Measurements from ENCODE around the gene SAE1.

The SAE1 gene

GRCh38 chr19:47130589-47131227 is at the start of gene SAE1:
TSS of gene SAE1 (plus strand) at chr19:47130835. CDS start at chr19:47130931, 96 bp downstream.
- H3K27me3 ChIP-seq (ENCODE audit: control insufficient read depth, insufficient read depth, low read length), result no peaks in the 10 kb centered on the region
- peak within 1 kb of the TSS; percentile 77 for H3K4me3 ChIP-seq (ENCODE audit: low read length)
- peaks cover 7% of the 10 kb centered on the region for H3K4me1 ChIP-seq (ENCODE audit: control insufficient read depth, low read depth, low read length)
- H3K27ac ChIP-seq (ENCODE audit: low read length), result peak within 1 kb of the TSS; percentile 36
- peaks cover 8% of the 10 kb centered on the region for H3K36me3 ChIP-seq (ENCODE audit: control insufficient read depth, low read depth, low read length)
- no peaks in the 10 kb centered on the region for H3K9me3 ChIP-seq (ENCODE audit: control insufficient read depth, low read depth, low read length)
- peak within 1 kb of the TSS; percentile 82 for H3K9ac ChIP-seq (ENCODE audit: low read length)

GRCh38 chr19:47081095-47081494 is 49.5 kb upstream of the SAE1 start:
- no peaks in the 10 kb centered on the region for H3K4me1 ChIP-seq (ENCODE audit: control insufficient read depth, low read depth, low read length)
- no peak overlapping the region for H3K27ac ChIP-seq (ENCODE audit: low read length)
- H3K27me3 ChIP-seq (ENCODE audit: control insufficient read depth, insufficient read depth, low read length), result no peaks in the 10 kb centered on the region
- H3K36me3 ChIP-seq (ENCODE audit: control insufficient read depth, low read depth, low read length), result peaks cover 71% of the 10 kb centered on the region
- no peak overlapping the region for H3K9ac ChIP-seq (ENCODE audit: low read length)
- H3K9me3 ChIP-seq (ENCODE audit: control insufficient read depth, low read depth, low read length), result no peaks in the 10 kb centered on the region
- no peak overlapping the region for H3K4me3 ChIP-seq (ENCODE audit: low read length)

- no peak overlapping the region for H3K27ac ChIP-seq (ENCODE audit: low read length)
- H3K27me3 ChIP-seq (ENCODE audit: control insufficient read depth, insufficient read depth, low read length), result no peaks in the 10 kb centered on the region
- no peaks in the 10 kb centered on the region for H3K4me1 ChIP-seq (ENCODE audit: control insufficient read depth, low read depth, low read length)
- H3K36me3 ChIP-seq (ENCODE audit: control insufficient read depth, low read depth, low read length), result peaks cover 71% of the 10 kb centered on the region
- no peaks in the 10 kb centered on the region for H3K9me3 ChIP-seq (ENCODE audit: control insufficient read depth, low read depth, low read length)
- no peak overlapping the region for H3K4me3 ChIP-seq (ENCODE audit: low read length)
- H3K9ac ChIP-seq (ENCODE audit: low read length), result no peak overlapping the region
These were observed 48.1 kb upstream of the SAE1 start for GRCh38 chr19:47082493-47082892.

- Histone ChIP-seq H3K36me3 (ENCODE audit: control insufficient read depth, low read depth, low read length) (peaks cover 81% of the 10 kb centered on the region), H3K4me3 (ENCODE audit: low read length) (no peak overlapping the region), H3K4me1 (ENCODE audit: control insufficient read depth, low read depth, low read length) (no peaks in the 10 kb centered on the region), H3K9me3 (ENCODE audit: control insufficient read depth, low read depth, low read length) (no peaks in the 10 kb centered on the region), H3K9ac (ENCODE audit: low read length) (no peak overlapping the region), H3K27ac (ENCODE audit: low read length) (no peak overlapping the region), H3K27me3 (ENCODE audit: control insufficient read depth, insufficient read depth, low read length) (no peaks in the 10 kb centered on the region)
These were observed 45.7 kb upstream of the SAE1 start for GRCh38 chr19:47084879-47085439.

- no peaks in the 10 kb centered on the region for H3K27me3 ChIP-seq (ENCODE audit: control insufficient read depth, insufficient read depth, low read length)
- no peak overlapping the region for H3K4me3 ChIP-seq (ENCODE audit: low read length)
- H3K9me3 ChIP-seq (ENCODE audit: control insufficient read depth, low read depth, low read length), result no peaks in the 10 kb centered on the region
- peaks cover 78% of the 10 kb centered on the region for H3K36me3 ChIP-seq (ENCODE audit: control insufficient read depth, low read depth, low read length)
- no peak overlapping the region for H3K9ac ChIP-seq (ENCODE audit: low read length)
- H3K4me1 ChIP-seq (ENCODE audit: control insufficient read depth, low read depth, low read length), result no peaks in the 10 kb centered on the region
- H3K27ac ChIP-seq (ENCODE audit: low read length), result no peak overlapping the region
These were observed 44.4 kb upstream of the SAE1 start for GRCh38 chr19:47086280-47086679.

- Histone ChIP-seq H3K27me3 (ENCODE audit: control insufficient read depth, insufficient read depth, low read length) (no peaks in the 10 kb centered on the region), H3K4me1 (ENCODE audit: control insufficient read depth, low read depth, low read length) (no peaks in the 10 kb centered on the region), H3K36me3 (ENCODE audit: control insufficient read depth, low read depth, low read length) (peaks cover 68% of the 10 kb centered on the region), H3K9ac (ENCODE audit: low read length) (no peak overlapping the region), H3K4me3 (ENCODE audit: low read length) (no peak overlapping the region), H3K9me3 (ENCODE audit: control insufficient read depth, low read depth, low read length) (no peaks in the 10 kb centered on the region), H3K27ac (ENCODE audit: low read length) (no peak overlapping the region)
These were observed 40.8 kb upstream of the SAE1 start for GRCh38 chr19:47089767-47090350.

- H3K27ac ChIP-seq (ENCODE audit: low read length), result no peak overlapping the region
- H3K27me3 ChIP-seq (ENCODE audit: control insufficient read depth, insufficient read depth, low read length), result no peaks in the 10 kb centered on the region
- H3K36me3 ChIP-seq (ENCODE audit: control insufficient read depth, low read depth, low read length), result peaks cover 61% of the 10 kb centered on the region
- no peak overlapping the region for H3K9ac ChIP-seq (ENCODE audit: low read length)
- H3K4me1 ChIP-seq (ENCODE audit: control insufficient read depth, low read depth, low read length), result no peaks in the 10 kb centered on the region
- no peak overlapping the region for H3K4me3 ChIP-seq (ENCODE audit: low read length)
- no peaks in the 10 kb centered on the region for H3K9me3 ChIP-seq (ENCODE audit: control insufficient read depth, low read depth, low read length)
These were observed 37.4 kb upstream of the SAE1 start for GRCh38 chr19:47093254-47093653.

GRCh38 chr19:47093841-47094240 is 36.8 kb upstream of the SAE1 start:
- Histone ChIP-seq H3K36me3 (ENCODE audit: control insufficient read depth, low read depth, low read length) (peaks cover 55% of the 10 kb centered on the region), H3K27ac (ENCODE audit: low read length) (no peak overlapping the region), H3K9ac (ENCODE audit: low read length) (no peak overlapping the region), H3K9me3 (ENCODE audit: control insufficient read depth, low read depth, low read length) (no peaks in the 10 kb centered on the region), H3K27me3 (ENCODE audit: control insufficient read depth, insufficient read depth, low read length) (no peaks in the 10 kb centered on the region), H3K4me3 (ENCODE audit: low read length) (no peak overlapping the region), H3K4me1 (ENCODE audit: control insufficient read depth, low read depth, low read length) (no peaks in the 10 kb centered on the region)

GRCh38 chr19:47094557-47095475 is 35.8 kb upstream of the SAE1 start:
- Histone ChIP-seq H3K9ac (ENCODE audit: low read length) (no peak overlapping the region), H3K36me3 (ENCODE audit: control insufficient read depth, low read depth, low read length) (peaks cover 47% of the 10 kb centered on the region), H3K9me3 (ENCODE audit: control insufficient read depth, low read depth, low read length) (no peaks in the 10 kb centered on the region), H3K27ac (ENCODE audit: low read length) (no peak overlapping the region), H3K4me1 (ENCODE audit: control insufficient read depth, low read depth, low read length) (peaks cover 4% of the 10 kb centered on the region), H3K27me3 (ENCODE audit: control insufficient read depth, insufficient read depth, low read length) (no peaks in the 10 kb centered on the region), H3K4me3 (ENCODE audit: low read length) (no peak overlapping the region)

GRCh38 chr19:47095476-47096099 is 35.0 kb upstream of the SAE1 start:
- H3K27ac ChIP-seq (ENCODE audit: low read length), result no peak overlapping the region
- no peak overlapping the region for H3K4me3 ChIP-seq (ENCODE audit: low read length)
- peaks cover 46% of the 10 kb centered on the region for H3K36me3 ChIP-seq (ENCODE audit: control insufficient read depth, low read depth, low read length)
- no peaks in the 10 kb centered on the region for H3K9me3 ChIP-seq (ENCODE audit: control insufficient read depth, low read depth, low read length)
- H3K9ac ChIP-seq (ENCODE audit: low read length), result no peak overlapping the region
- H3K4me1 ChIP-seq (ENCODE audit: control insufficient read depth, low read depth, low read length), result peaks cover 7% of the 10 kb centered on the region
- H3K27me3 ChIP-seq (ENCODE audit: control insufficient read depth, insufficient read depth, low read length), result no peaks in the 10 kb centered on the region

- Histone ChIP-seq H3K9me3 (ENCODE audit: control insufficient read depth, low read depth, low read length) (no peaks in the 10 kb centered on the region), H3K4me1 (ENCODE audit: control insufficient read depth, low read depth, low read length) (peaks cover 7% of the 10 kb centered on the region), H3K9ac (ENCODE audit: low read length) (no peak overlapping the region), H3K27ac (ENCODE audit: low read length) (no peak overlapping the region), H3K4me3 (ENCODE audit: low read length) (no peak overlapping the region), H3K36me3 (ENCODE audit: control insufficient read depth, low read depth, low read length) (peaks cover 42% of the 10 kb centered on the region), H3K27me3 (ENCODE audit: control insufficient read depth, insufficient read depth, low read length) (no peaks in the 10 kb centered on the region)
These were observed 34.4 kb upstream of the SAE1 start for GRCh38 chr19:47096100-47096704.
